ENCODE results near the gene BMERB1.
"Not testable (repeated sequence)": the region's sequence is repeated elsewhere in the genome, so short reads cannot be mapped to it uniquely, and the experiment has no call there.

The BMERB1 gene

GRCh38 chr16:15570666-15571065 is 136.3 kb downstream of the BMERB1 start:
- DNase-seq = not testable (repeated sequence)

- DNase-seq = peak; percentile 51
Measured at GRCh38 chr16:15571557-15571956, 137.2 kb downstream of the BMERB1 start.

- DNase-seq = peak; percentile 59
Measured at GRCh38 chr16:15572329-15573001, 138.1 kb downstream of the BMERB1 start.

GRCh38 chr16:15573274-15573895 is 139.0 kb downstream of the BMERB1 start:
- DNase-seq = no peak

- not testable (repeated sequence) for DNase-seq
Measured at GRCh38 chr16:15573896-15574613, 139.7 kb downstream of the BMERB1 start.

GRCh38 chr16:15574614-15574948 is 140.2 kb downstream of the BMERB1 start:
- no peak for DNase-seq

GRCh38 chr16:15575293-15576049 is 141.1 kb downstream of the BMERB1 start:
- peak; percentile 40 for DNase-seq

- no peak for DNase-seq
Measured at GRCh38 chr16:15576960-15577958, 142.9 kb downstream of the BMERB1 start.

- DNase-seq = no peak
Measured at GRCh38 chr16:15578824-15579223, 144.4 kb downstream of the BMERB1 start.

- DNase-seq = peak; percentile 16
Measured at GRCh38 chr16:15581127-15581815, 146.9 kb downstream of the BMERB1 start.

GRCh38 chr16:15583526-15583925 is 149.1 kb downstream of the BMERB1 start:
- no peak for DNase-seq

- no peak for DNase-seq
Measured at GRCh38 chr16:15585956-15586355, 151.6 kb downstream of the BMERB1 start.

- no peak for DNase-seq
Measured at GRCh38 chr16:15586716-15587115, 152.3 kb downstream of the BMERB1 start.

- no peak for DNase-seq
Measured at GRCh38 chr16:15587152-15587825, 152.9 kb downstream of the BMERB1 start.

- peak; percentile 11 for DNase-seq
Measured at GRCh38 chr16:15592324-15592723, 157.9 kb downstream of the BMERB1 start.

GRCh38 chr16:15593235-15593634 is 158.8 kb downstream of the BMERB1 start:
- peak; percentile 84 for DNase-seq

- peak; percentile 56 for DNase-seq
Measured at GRCh38 chr16:15594711-15595320, 160.4 kb downstream of the BMERB1 start.

- DNase-seq = no peak
Measured at GRCh38 chr16:15597135-15597534, 162.7 kb downstream of the BMERB1 start.

GRCh38 chr16:15597822-15598647 is 163.6 kb downstream of the BMERB1 start:
- DNase-seq = no peak

Measured in inflammatory macrophage treated with lipopolysaccharide for 4 hours (primary cell).